ENCODE measurements around the gene MCM3AP.

- TF ChIP-seq EZH2 (IDR thresholded peaks at IDR 0.05; ENCODE audit: insufficient read depth, poor library complexity, severe bottlenecking) (no peak), EZH2phosphoT487 (IDR thresholded peaks at IDR 0.05; ENCODE audit: insufficient read depth, low read depth) (no peak)
These were observed 6.2 kb upstream of the MCM3AP start for GRCh38 chr21:46291561-46291960.
